Kidney (tissue), 14 donors: ENCODE results near the gene BDH1. TPM values are rescaled to one million over a fixed set of nuclear protein-coding genes. Genes with fewer than 3 reads are reported as not detected.
"Not testable (repeated sequence)": the region's sequence is repeated elsewhere in the genome, so short reads cannot be mapped to it uniquely, and the experiment has no call there.

ENCODE experiments used
- DNase-seq, 5 donors: peaks; one replicate each; pipeline ENCODE4 v3.0.0-alpha.2; 2013 to 2020
- FAIRE-seq: peaks from 2 replicates; lab custom pipeline; 2012; peaks lifted over from hg19 to GRCh38; lab: Jason Lieb, UNC
- H3K27ac ChIP-seq, 2 donors: one replicate each; pipeline ENCODE4 v1.7.0; 2013; ENCODE audit warnings: low read depth in 2 of 2, low read length in 2 of 2, inconsistent platforms in 1 of 2
- H3K27me3 ChIP-seq: one replicate; pipeline ENCODE4 v1.7.1; 2013; ENCODE audit warnings: low read length, inconsistent platforms; ENCODE audit not compliant: control insufficient read depth, insufficient read depth
- H3K36me3 ChIP-seq, 3 donors: one replicate each; pipeline versions ENCODE4 v1.7.0 to v1.7.1; 2013; ENCODE audit warnings: low read length in 3 of 3, control low read depth in 1 of 3, inconsistent platforms in 1 of 3; ENCODE audit not compliant: insufficient read depth in 3 of 3, control insufficient read depth in 2 of 3
- H3K4me1 ChIP-seq, 3 donors: one replicate each; pipeline versions ENCODE4 v1.7.0 to v1.7.1; 2013; ENCODE audit warnings: low read length in 3 of 3, inconsistent platforms in 1 of 3, low read depth in 1 of 3; ENCODE audit not compliant: control insufficient read depth in 2 of 3, insufficient read depth in 2 of 3
- H3K4me3 ChIP-seq, 3 donors: one replicate each; pipeline versions ENCODE4 v1.7.0 to v1.8.1; 2013; ENCODE audit warnings: low read length in 3 of 3, control low read depth in 1 of 3, inconsistent platforms in 1 of 3
- H3K9ac ChIP-seq, 3 donors: one replicate each; pipeline versions ENCODE4 v1.7.0 to v1.7.1; 2013; ENCODE audit warnings: low read length in 3 of 3, control low read depth in 1 of 3, inconsistent platforms in 1 of 3
- H3K9me3 ChIP-seq, 3 donors: one replicate each; pipeline versions ENCODE4 v1.7.0 to v1.7.1; 2013; ENCODE audit warnings: low read length in 3 of 3, control low read depth in 1 of 3, inconsistent platforms in 1 of 3; ENCODE audit not compliant: control insufficient read depth in 2 of 3, insufficient read depth in 1 of 3
- CTCF ChIP-seq: IDR thresholded peaks from 3 replicates; pipeline ENCODE4 v1.5.1; 2012; ENCODE audit warnings: mild to moderate bottlenecking, moderate library complexity, borderline replicate concordance; ENCODE audit not compliant: insufficient read depth; ENCODE audit errors: extremely low read depth
- intact Hi-C: fragments of 100-400 bp; cut with DNase I; formaldehyde crosslinking; loops from one replicate; pipeline ENCODE4 v1.11.1; 2022
- polyA plus RNA-seq: library from polyadenylated mRNA; stranded (reverse); fragments of 350-450 nt; fragmentation: Illumina TruSeq; extraction: RNeasy Lipid Tissue Mini Kit (QIAGEN cat#74804); gene quantifications from one replicate; pipeline ENCODE4 v1.2.3, GENCODE V29; 2014; ENCODE audit warnings: low read depth, low replicate concordance; ENCODE audit not compliant: insufficient read depth
- total RNA-seq: library from RNA; stranded (reverse); fragmentation: NEBNext Ultra II Directional; extraction: Animal tissue kit (Norgen Biotek cat#: 25700); gene quantifications from one replicate; pipeline ENCODE4 v1.2.1, GENCODE V29; 2021
- donor health status: control.
- donor health status: control.
- donor health status: control.
- donor health status: control.
- donor health status: control.
- donor health status: DM: yes; HTN: yes; CAD: no.
- donor health status: Normal renal cell carcinoma (clear cell type).

Gene BDH1
- total and polyA plus RNA-seq, 2 donors from 2014 or later, result 21.2 to 49.6 TPM

DNA sequence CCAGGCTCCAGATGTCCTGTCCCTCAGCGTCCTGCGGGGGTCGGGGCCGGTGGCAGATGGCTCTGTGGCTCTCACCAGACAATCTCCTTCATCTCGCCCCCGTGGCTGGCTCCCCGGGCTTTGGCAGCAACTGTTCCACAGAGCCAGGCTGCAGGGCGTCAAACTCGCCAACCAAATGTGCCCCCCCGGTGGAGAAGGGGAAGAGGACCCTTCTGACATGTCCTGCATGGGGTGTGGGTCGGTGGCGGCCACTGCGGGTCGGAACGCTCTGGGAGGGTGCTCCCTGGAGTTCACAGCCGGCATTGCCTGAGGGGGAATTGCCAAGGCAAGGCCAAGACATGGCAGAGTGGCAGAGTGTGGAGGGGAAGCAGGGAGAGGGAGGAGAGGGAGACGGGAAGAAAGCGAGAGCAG, 36.0 kb downstream of the BDH1 start:
- H3K36me3 ChIP-seq, result peaks cover 0 to 2% (median 2%) of the 10 kb centered on the region in 3 donors
- peak in 1 of 5 donors; percentile 75 for DNase-seq
- no peak for FAIRE-seq
- no peak overlapping the region for H3K4me3 ChIP-seq
- H3K27me3 ChIP-seq, result no peaks in the 10 kb centered on the region
- H3K9me3 ChIP-seq, result no peaks in the 10 kb centered on the region
- H3K9ac ChIP-seq, result no peak overlapping the region
- no peak for TF ChIP-seq CTCF
- H3K27ac ChIP-seq, result no peak overlapping the region
- intact Hi-C loops, result loop anchor here (10.0 kb wide), 1 partner anchor 265 kb away; no protein-coding TSS in a partner anchor
- H3K4me1 ChIP-seq, result peaks cover 3 to 13% (median 9%) of the 10 kb centered on the region in 3 donors

DNA sequence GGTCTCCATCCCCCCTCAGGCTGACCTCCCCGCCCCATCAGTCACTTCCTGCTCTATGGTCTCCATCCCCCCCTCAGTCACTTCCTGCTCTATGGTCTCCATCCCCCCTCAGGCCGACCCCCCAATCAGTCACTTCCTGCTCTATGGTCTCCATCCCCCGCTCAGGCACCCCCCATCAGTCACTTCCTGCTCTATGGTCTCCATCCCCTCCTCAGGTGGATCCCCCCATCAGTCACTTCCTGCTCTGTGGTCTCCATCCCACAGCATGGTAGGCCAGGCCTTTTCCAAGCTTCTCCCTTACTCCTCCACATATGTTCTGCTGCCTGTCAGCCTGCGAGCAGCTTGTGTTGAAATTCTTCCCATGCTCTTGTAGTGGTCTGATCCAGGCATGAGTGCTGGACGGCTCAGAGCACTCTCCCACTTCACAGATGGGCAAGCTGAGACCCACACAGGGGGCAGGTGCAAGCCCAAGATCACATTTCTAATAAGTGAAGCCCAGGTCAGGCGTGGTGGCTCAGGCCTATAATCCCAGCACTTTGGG, 36.8 kb downstream of the BDH1 start:
- FAIRE-seq (no peak), DNase-seq (peak in 1 of 5 donors; percentile 57)
- H3K9ac ChIP-seq, result no peak overlapping the region
- no peaks in the 10 kb centered on the region for H3K27me3 ChIP-seq
- H3K4me3 ChIP-seq, result no peak overlapping the region
- H3K9me3 ChIP-seq, result no peaks in the 10 kb centered on the region
- intact Hi-C loops, result loop anchor here (10.0 kb wide), 1 partner anchor 264 kb away; no protein-coding TSS in a partner anchor
- peaks cover 0 to 8% (median 2%) of the 10 kb centered on the region in 3 donors for H3K36me3 ChIP-seq
- H3K4me1 ChIP-seq, result peaks cover 3 to 13% (median 9%) of the 10 kb centered on the region in 3 donors
- TF ChIP-seq CTCF, result no peak
- H3K27ac ChIP-seq, result no peak overlapping the region

DNA sequence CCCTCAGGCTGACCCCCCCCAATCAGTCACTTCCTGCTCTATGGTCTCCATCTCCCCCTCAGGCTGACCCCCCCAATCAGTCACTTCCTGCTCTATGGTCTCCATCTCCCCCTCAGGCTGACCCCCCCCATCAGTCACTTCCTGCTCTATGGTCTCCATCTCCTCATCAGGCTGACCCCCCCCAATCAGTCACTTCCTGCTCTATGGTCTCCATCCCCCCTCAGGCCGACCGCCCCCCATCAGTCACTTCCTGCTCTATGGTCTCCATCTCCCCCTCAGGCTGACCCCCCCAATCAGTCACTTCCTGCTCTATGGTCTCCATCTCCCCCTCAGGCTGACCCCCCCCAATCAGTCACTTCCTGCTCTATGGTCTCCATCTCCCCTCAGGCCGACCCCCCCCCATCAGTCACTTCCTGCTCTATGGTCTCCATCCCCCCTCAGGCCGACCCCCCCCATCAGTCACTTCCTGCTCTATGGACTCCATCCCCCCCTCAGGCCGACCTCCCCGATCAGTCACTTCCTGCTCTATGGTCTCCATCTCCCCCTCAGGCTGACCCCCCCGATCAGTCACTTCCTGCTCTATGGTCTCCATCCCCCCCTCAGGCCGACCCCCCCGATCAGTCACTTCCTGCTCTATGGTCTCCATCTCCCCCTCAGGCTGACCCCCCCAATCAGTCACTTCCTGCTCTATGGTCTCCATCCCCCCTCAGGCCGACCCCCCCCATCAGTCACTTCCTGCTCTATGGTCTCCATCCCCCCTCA, 37.7 kb downstream of the BDH1 start:
- not testable (repeated sequence) for H3K27me3 ChIP-seq, H3K9ac ChIP-seq, H3K4me3 ChIP-seq, H3K9me3 ChIP-seq, H3K27ac ChIP-seq, FAIRE-seq, H3K36me3 ChIP-seq
- intact Hi-C loops, result loop anchor here (10.0 kb wide), 1 partner anchor 263 kb away; no protein-coding TSS in a partner anchor
- peak in 2 of 5 donors; percentile 32 to 52 for DNase-seq
- peaks cover 3 to 13% (median 9%) of the 10 kb centered on the region in 3 donors for H3K4me1 ChIP-seq

- not testable (repeated sequence) for H3K9ac ChIP-seq, FAIRE-seq, H3K27me3 ChIP-seq, H3K9me3 ChIP-seq, H3K4me3 ChIP-seq, H3K27ac ChIP-seq
- DNase-seq, result peak in 1 of 5 donors; percentile 67
- H3K4me1 ChIP-seq, result peaks cover 3 to 13% (median 9%) of the 10 kb centered on the region in 3 donors
- H3K36me3 ChIP-seq, result peaks cover 0 to 11% (median under 1%) of the 10 kb centered on the region in 3 donors
- intact Hi-C loops, result loop anchor here (10.0 kb wide), 1 partner anchor 262 kb away; no protein-coding TSS in a partner anchor
Observed at GRCh38 chr3:197516890-197517606, 38.7 kb downstream of the BDH1 start.
